Tibial nerve (tissue), 4 donors: ENCODE results near the gene OGFOD3. TPM values are rescaled to one million over a fixed set of nuclear protein-coding genes. Genes with fewer than 3 reads are reported as not detected.

Experiments used
- DNase-seq, 2 donors: peaks; one replicate each; pipeline ENCODE4 v3.0.0-alpha.2; 2019; ENCODE audit warnings: low spot score in 2 of 2
- H3K27ac ChIP-seq, 4 donors: fragments of 200-600 bp; sonication (generic) in 3 of 4; one replicate each; pipeline ENCODE4 v1.5.1; 2017 to 2019; ENCODE audit warnings: mild to moderate bottlenecking in 1 of 4
- H3K27me3 ChIP-seq, 2 donors: fragments of 200-600 bp; sonication (generic) in 1 of 2; one replicate each; pipeline versions ENCODE4 v1.5.1 to v1.6.0; 2017 to 2019
- H3K36me3 ChIP-seq, 3 donors: fragments of 200-600 bp; sonication (generic); one replicate each; pipeline ENCODE4 v1.5.1; 2018 to 2019
- H3K4me1 ChIP-seq, 4 donors: fragments of 200-600 bp; sonication (generic) in 3 of 4; one replicate each; pipeline ENCODE4 v1.5.1; 2017 to 2019
- H3K4me3 ChIP-seq, 4 donors: fragments of 200-600 bp; sonication (generic) in 3 of 4; one replicate each; pipeline ENCODE4 v1.5.1; 2017 to 2019; ENCODE audit warnings: mild to moderate bottlenecking in 1 of 4, moderate library complexity in 1 of 4
- H3K9me3 ChIP-seq, 4 donors: fragments of 200-600 bp; sonication (generic) in 3 of 4; one replicate each; pipeline ENCODE4 v1.5.1; 2017 to 2019
- CTCF ChIP-seq, 5 experiments: fragments of 200-600 bp in 3 of 5; fragments of 450-650 bp in 2 of 5; sonication (generic) in 3 of 5; IDR thresholded peaks; one replicate each; pipeline ENCODE4 v1.5.1; 2016 to 2019; ENCODE audit warnings: antibody characterized with exemption in 5 of 5, mild to moderate bottlenecking in 3 of 5, moderate library complexity in 2 of 5
- EP300 ChIP-seq, 2 donors: sonication (generic); formaldehyde crosslinking; IDR thresholded peaks; one replicate each; pipeline ENCODE4 v1.6.1; 2017; ENCODE audit warnings: antibody characterized with exemption in 2 of 2, mild to moderate bottlenecking in 1 of 2
- POLR2A ChIP-seq, 2 donors: fragments of 450-650 bp; IDR thresholded peaks; one replicate each; pipeline ENCODE4 v1.6.1; 2017; ENCODE audit warnings: antibody characterized with exemption in 2 of 2, mild to moderate bottlenecking in 2 of 2, moderate library complexity in 2 of 2
- WGBS, 2 donors: methylation state at CpG; one replicate each; pipeline ENCODE4 v1.1.5; 2018; 5-methylcytosine and 5-hydroxymethylcytosine counted together
- total RNA-seq, 4 donors: library from RNA; depleted of rRNA; stranded (reverse); fragments of >200 nt; gene quantifications; one replicate each; pipeline ENCODE4 v1.1.0, GENCODE V29; 2016

Gene OGFOD3
- total RNA-seq, 4 donors from 2014 or later = 23.7 to 51.6 (median 40.7) TPM

DNA sequence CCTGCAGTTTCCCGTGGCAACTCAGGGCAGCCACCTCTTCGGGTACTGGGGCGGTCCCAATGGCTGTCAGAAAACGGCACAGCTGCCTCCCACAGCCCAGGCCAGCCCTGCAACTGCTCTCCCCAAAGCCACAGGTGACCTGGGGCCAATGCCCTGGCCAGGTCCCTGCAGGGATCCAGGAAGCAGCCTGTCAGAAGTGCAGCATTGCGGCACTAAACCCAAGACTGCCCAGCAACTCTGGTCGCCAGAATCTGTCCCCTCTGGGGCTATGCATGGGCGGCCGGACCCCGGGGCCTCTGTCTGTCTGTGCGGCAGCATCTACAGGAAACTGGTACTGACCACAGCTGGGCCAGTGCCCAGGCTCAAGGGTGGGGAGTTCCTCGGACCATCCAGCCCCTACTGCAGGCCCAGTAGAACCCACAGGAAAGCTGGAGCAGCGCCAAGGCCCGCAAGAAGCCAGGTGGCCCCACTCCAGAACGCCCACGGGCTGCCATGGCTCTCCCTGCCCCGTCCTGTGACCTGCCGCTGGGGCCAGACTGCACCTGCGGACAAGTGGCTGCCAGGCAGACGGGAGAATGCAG, 26.6 kb upstream of the OGFOD3 start:
- H3K4me1 ChIP-seq = peaks cover 0 to 63% (median 23%) of the 10 kb centered on the region in 4 donors
- H3K27me3 ChIP-seq = no peaks in the 10 kb centered on the region
- peaks cover 0 to 72% (median 0%) of the 10 kb centered on the region in 3 donors for H3K36me3 ChIP-seq
- TF ChIP-seq CTCF (IDR thresholded peaks at IDR 0.05) = no peak
- no peak for TF ChIP-seq EP300 (IDR thresholded peaks at IDR 0.05)
- no peak for TF ChIP-seq POLR2A (IDR thresholded peaks at IDR 0.05)
- H3K4me3 ChIP-seq = no peak overlapping the region
- DNase-seq = no peak
- no peaks in the 10 kb centered on the region for H3K9me3 ChIP-seq
- peak overlapping the region; percentile 63 to 84 (median 70) for H3K27ac ChIP-seq
- 27 to 52% methylated on average over 3 to 14 of the region's 19 CpGs for WGBS, 2 donors

GRCh38 chr17:82444284-82444893, 26.0 kb upstream of the OGFOD3 start:
- Histone ChIP-seq H3K27me3 (no peaks in the 10 kb centered on the region), H3K9me3 (no peaks in the 10 kb centered on the region), H3K36me3 (peaks cover 0 to 78% (median 0%) of the 10 kb centered on the region in 3 donors), H3K27ac (peak overlapping the region; percentile 63 to 84 (median 70)), H3K4me3 (no peak overlapping the region), H3K4me1 (peaks cover 0 to 56% (median 18%) of the 10 kb centered on the region in 4 donors)
- TF ChIP-seq POLR2A (IDR thresholded peaks at IDR 0.05) (no peak), EP300 (IDR thresholded peaks at IDR 0.05) (no peak), CTCF (IDR thresholded peaks at IDR 0.05) (no peak)
- no peak for DNase-seq
- 83 to 88% methylated on average over 25 to 35 of the region's 35 CpGs for WGBS, 2 donors

DNA sequence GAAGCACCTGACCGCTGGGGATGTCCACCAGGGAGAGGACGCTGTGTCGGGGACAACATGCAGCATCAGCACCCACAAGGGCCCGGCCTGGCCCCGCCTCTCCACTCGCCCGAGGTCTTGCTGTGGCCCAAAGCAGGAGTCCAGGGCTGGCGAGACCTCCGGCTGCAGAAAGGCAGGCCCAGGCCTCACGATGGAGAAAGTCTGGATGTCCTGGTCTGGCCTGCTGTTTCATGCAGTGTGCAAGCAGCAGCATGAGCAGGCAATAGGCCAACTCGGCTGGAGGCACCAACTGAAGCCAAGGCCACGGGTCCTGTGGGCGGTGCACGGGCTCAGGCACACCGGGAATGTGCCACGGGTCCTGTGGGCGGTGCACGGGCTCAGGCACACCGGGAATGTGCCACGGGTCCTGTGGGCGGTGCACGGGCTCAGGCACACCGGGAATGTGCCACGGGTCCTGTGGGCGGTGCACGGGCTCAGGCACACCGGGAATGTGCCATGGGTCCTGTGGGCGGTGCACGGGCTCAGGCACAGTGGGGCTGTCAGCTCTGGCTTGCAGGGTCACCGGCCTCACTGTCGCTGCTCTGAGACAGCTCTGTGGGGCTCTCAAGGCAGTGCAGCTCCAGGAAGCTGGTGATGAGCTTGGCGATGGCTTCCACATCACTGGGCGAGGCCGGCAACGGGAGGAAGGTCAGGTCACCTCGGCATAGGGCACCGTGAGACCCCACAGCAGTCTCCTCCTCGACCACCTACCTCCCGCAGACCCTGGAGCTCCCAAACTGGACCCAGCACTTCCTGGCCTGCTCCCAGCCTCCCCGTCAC, 25.3 kb upstream of the OGFOD3 start:
- TF ChIP-seq CTCF (IDR thresholded peaks at IDR 0.05) (no peak), POLR2A (IDR thresholded peaks at IDR 0.05) (peak in 1 of 2 donors; percentile 22), EP300 (IDR thresholded peaks at IDR 0.05) (peak; percentile 17 to 53)
- H3K36me3 ChIP-seq = peaks cover 0 to 86% (median 0%) of the 10 kb centered on the region in 3 donors
- no peak for DNase-seq
- H3K27ac ChIP-seq = peak overlapping the region; percentile 64 to 86 (median 86)
- H3K9me3 ChIP-seq = no peaks in the 10 kb centered on the region
- H3K27me3 ChIP-seq = no peaks in the 10 kb centered on the region
- WGBS, 2 donors = 66 to 75% methylated on average over 11 to 19 of the region's 40 CpGs
- peaks cover 0 to 49% (median 12%) of the 10 kb centered on the region in 4 donors for H3K4me1 ChIP-seq
- H3K4me3 ChIP-seq = no peak overlapping the region

DNA sequence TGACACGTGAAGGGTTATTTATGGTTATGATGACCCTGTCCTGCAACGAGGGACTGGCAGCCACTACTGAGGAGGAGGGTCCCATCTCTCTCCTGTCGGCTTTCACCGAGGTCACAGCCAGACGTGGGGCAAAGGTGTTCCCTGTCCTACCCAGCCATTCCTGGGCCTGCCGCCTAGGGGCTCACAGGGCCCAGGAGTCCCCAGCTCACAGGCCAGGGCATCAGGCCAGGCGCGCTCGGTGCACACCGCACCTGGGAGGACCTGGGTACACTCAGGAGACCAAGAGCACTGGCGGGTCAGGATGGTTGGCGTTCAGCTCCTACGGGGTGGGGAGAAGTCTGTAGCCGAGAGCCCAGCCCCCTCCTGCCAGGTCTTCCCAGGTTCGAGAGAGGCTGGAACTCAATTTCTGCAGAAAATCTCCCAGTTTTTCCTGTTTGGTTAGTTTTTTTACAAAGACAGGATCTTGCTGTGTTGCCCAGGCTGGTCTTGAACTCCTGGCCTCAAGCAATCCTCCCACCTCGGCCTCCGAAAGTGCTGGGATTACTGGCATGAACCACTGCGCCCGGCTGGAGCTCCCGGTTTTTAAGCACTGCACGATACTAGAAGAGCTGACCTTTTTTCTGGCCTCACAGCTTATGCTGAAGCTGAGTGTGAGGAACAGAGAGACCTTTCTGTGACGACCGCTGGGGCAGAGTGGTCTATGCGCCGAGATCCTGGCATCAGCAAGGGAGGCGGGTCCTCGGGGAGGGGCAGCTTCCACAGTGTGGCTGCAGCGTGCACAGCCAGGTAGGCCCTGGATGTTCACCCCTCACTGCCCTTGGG, 24.5 kb upstream of the OGFOD3 start:
- H3K4me1 ChIP-seq = peaks cover 0 to 49% (median 12%) of the 10 kb centered on the region in 4 donors
- DNase-seq = no peak
- TF ChIP-seq EP300 (IDR thresholded peaks at IDR 0.05) (no peak), POLR2A (IDR thresholded peaks at IDR 0.05) (no peak), CTCF (IDR thresholded peaks at IDR 0.05) (no peak)
- peaks cover 0 to 92% (median 0%) of the 10 kb centered on the region in 3 donors for H3K36me3 ChIP-seq
- H3K4me3 ChIP-seq = no peak overlapping the region
- WGBS, 2 donors = 74 to 79% methylated on average over 23 to 27 of the region's 28 CpGs
- peak overlapping the region; percentile 52 to 86 (median 86) for H3K27ac ChIP-seq
- no peaks in the 10 kb centered on the region for H3K27me3 ChIP-seq
- H3K9me3 ChIP-seq = no peaks in the 10 kb centered on the region
